Stimulated activated CD8-positive, alpha-beta memory T cell treated with anti-CD3 and anti-CD28 coated beads, Interleukin-4, amount 100 ng/mL, for 48 hours (primary cell): Measurements from ENCODE around the gene PLS1.

Source experiments
- DNase-seq: peaks from one replicate; pipeline ENCODE4 v3.0.0-alpha.2; 2020

Gene PLS1

GRCh38 chr3:142645236-142645793 lies 49.1 kb downstream of the PLS1 start:
- DNase-seq: no peak

- no peak for DNase-seq
Observed at GRCh38 chr3:142646020-142646785, 50.0 kb downstream of the PLS1 start.

GRCh38 chr3:142647856-142648255 lies 51.7 kb downstream of the PLS1 start:
- DNase-seq: no peak

GRCh38 chr3:142648950-142649349 lies 52.8 kb downstream of the PLS1 start:
- DNase-seq: no peak

- DNase-seq: no peak
Observed at GRCh38 chr3:142650001-142650693, 54.0 kb downstream of the PLS1 start.

- DNase-seq: no peak
Observed at GRCh38 chr3:142651711-142652110, 55.5 kb downstream of the PLS1 start.

- no peak for DNase-seq
Observed at GRCh38 chr3:142652826-142653292, 56.7 kb downstream of the PLS1 start.

GRCh38 chr3:142656575-142656974 lies 60.4 kb downstream of the PLS1 start:
- DNase-seq: no peak

- DNase-seq: no peak
Observed at GRCh38 chr3:142657033-142657432, 60.8 kb downstream of the PLS1 start.

GRCh38 chr3:142660383-142660782 lies 64.2 kb downstream of the PLS1 start:
- DNase-seq: no peak

GRCh38 chr3:142660893-142661292 lies 64.7 kb downstream of the PLS1 start:
- DNase-seq: no peak

- no peak for DNase-seq
Observed at GRCh38 chr3:142663865-142664264, 67.7 kb downstream of the PLS1 start.

- no peak for DNase-seq
Observed at GRCh38 chr3:142664311-142664710, 68.1 kb downstream of the PLS1 start.

GRCh38 chr3:142664819-142665218 lies 68.6 kb downstream of the PLS1 start:
- no peak for DNase-seq

GRCh38 chr3:142670120-142670519 lies 73.9 kb downstream of the PLS1 start:
- DNase-seq: no peak

- no peak for DNase-seq
Observed at GRCh38 chr3:142676151-142676550, 80.0 kb downstream of the PLS1 start.

- no peak for DNase-seq
Observed at GRCh38 chr3:142680710-142681109, 84.5 kb downstream of the PLS1 start.

GRCh38 chr3:142690613-142691012 lies 94.4 kb downstream of the PLS1 start:
- DNase-seq: no peak

GRCh38 chr3:142691527-142691926 lies 95.3 kb downstream of the PLS1 start:
- no peak for DNase-seq

GRCh38 chr3:142693136-142693853 lies 97.1 kb downstream of the PLS1 start:
- no peak for DNase-seq

GRCh38 chr3:142694225-142694624 lies 98.0 kb downstream of the PLS1 start:
- DNase-seq: no peak

GRCh38 chr3:142705198-142705597 lies 109.0 kb downstream of the PLS1 start:
- DNase-seq: no peak
